DND-41 (cell line): ENCODE measurements around the gene TAP2.

Source experiments
- ATAC-seq: fragments of 200-7000 bp; cut with Tn5 transposase; 3 replicates; pipeline ENCODE4 v1.9.1; 2021; ENCODE audit warnings: low read depth; ENCODE audit not compliant: insufficient read depth
- DNase-seq: peaks from one replicate; pipeline ENCODE4 v3.0.0-alpha.2; 2020
- H2AFZ ChIP-seq: 2 replicates; pipeline ENCODE4 v1.6.0; 2012; ENCODE audit warnings: low read depth, low read length
- H3K27ac ChIP-seq: 2 replicates; pipeline ENCODE4 v1.5.1; 2012; ENCODE audit warnings: low read length, inconsistent platforms
- H3K27me3 ChIP-seq: fragments of 200-600 bp; sonication (generic); 2 replicates; pipeline ENCODE4 v1.6.0; 2012; ENCODE audit warnings: low read length, mild to moderate bottlenecking, inconsistent platforms; ENCODE audit not compliant: insufficient read depth, poor library complexity
- H3K36me3 ChIP-seq: 2 replicates; pipeline ENCODE4 v1.5.1; 2012; ENCODE audit warnings: low read length, inconsistent platforms; ENCODE audit not compliant: insufficient read depth
- H3K4me1 ChIP-seq: 2 replicates; pipeline ENCODE4 v1.5.1; 2012; ENCODE audit warnings: mild to moderate bottlenecking, low read length; ENCODE audit not compliant: insufficient read depth
- H3K4me2 ChIP-seq: 2 replicates; pipeline ENCODE4 v1.6.0; 2012; ENCODE audit warnings: mild to moderate bottlenecking, moderate library complexity, low read length, inconsistent platforms; ENCODE audit not compliant: insufficient read depth
- H3K4me3 ChIP-seq, 2 experiments: fragments of 200-600 bp in 1 of 2; shearing (Covaris generic) in 1 of 2; 2 replicates each; pipeline ENCODE4 v1.5.1; 2012 to 2016; ENCODE audit warnings: inconsistent platforms in 2 of 2, low read length in 2 of 2, mild to moderate bottlenecking in 2 of 2, low read depth in 1 of 2, moderate library complexity in 1 of 2
- H3K79me2 ChIP-seq: 2 replicates; pipeline ENCODE4 v1.6.0; 2012; ENCODE audit warnings: low read length, inconsistent platforms; ENCODE audit not compliant: insufficient read depth
- H3K9ac ChIP-seq: 2 replicates; pipeline ENCODE4 v1.6.0; 2012; ENCODE audit warnings: low read depth, mild to moderate bottlenecking, inconsistent platforms, low read length, moderate library complexity
- H3K9me3 ChIP-seq: 2 replicates; pipeline ENCODE4 v1.5.1; 2012; ENCODE audit warnings: low read length, moderate library complexity, mild to moderate bottlenecking, inconsistent platforms; ENCODE audit not compliant: insufficient read depth, severe bottlenecking
- H4K20me1 ChIP-seq: 2 replicates; pipeline ENCODE4 v1.6.0; 2012; ENCODE audit warnings: low read length; ENCODE audit not compliant: insufficient read depth
- CTCF ChIP-seq: IDR thresholded peaks from 2 replicates; pipeline ENCODE4 v1.5.1; 2012; ENCODE audit warnings: borderline replicate concordance, low read length, moderate library complexity, mild to moderate bottlenecking; ENCODE audit not compliant: poor library complexity, severe bottlenecking; ENCODE audit errors: extremely low read depth
- EZH2 ChIP-seq: IDR thresholded peaks from 3 replicates; pipeline ENCODE4 v1.6.1; 2012; ENCODE audit warnings: borderline replicate concordance, low read depth, mild to moderate bottlenecking, moderate library complexity, low read length, inconsistent platforms; ENCODE audit not compliant: severe bottlenecking

The TAP2 gene

GRCh38 chr6:32799168-32799567 lies 39.4 kb downstream of the TAP2 start:
- H3K4me2 ChIP-seq = no peak overlapping the region
- TF ChIP-seq CTCF = no peak
- TF ChIP-seq EZH2 = no peak
- DNase-seq (no peak), ATAC-seq (no peak)
- H3K36me3 ChIP-seq = no peaks in the 10 kb centered on the region
- no peaks in the 10 kb centered on the region for H3K9me3 ChIP-seq
- H4K20me1 ChIP-seq = no peaks in the 10 kb centered on the region
- no peaks in the 10 kb centered on the region for H3K79me2 ChIP-seq
- no peak overlapping the region for H3K27ac ChIP-seq
- no peak overlapping the region for H2AFZ ChIP-seq
- H3K9ac ChIP-seq = no peak overlapping the region
- no peak overlapping the region for H3K4me3 ChIP-seq
- H3K27me3 ChIP-seq = peaks cover 24% of the 10 kb centered on the region
- peaks cover 5% of the 10 kb centered on the region for H3K4me1 ChIP-seq

- no peak overlapping the region for H3K9ac ChIP-seq
- H3K4me3 ChIP-seq = no peak overlapping the region; a peak in 1 of 4 replicates
- H3K79me2 ChIP-seq = no peaks in the 10 kb centered on the region
- H3K4me1 ChIP-seq = peaks cover 5% of the 10 kb centered on the region
- no peak overlapping the region for H3K27ac ChIP-seq
- H3K36me3 ChIP-seq = no peaks in the 10 kb centered on the region
- no peaks in the 10 kb centered on the region for H4K20me1 ChIP-seq
- TF ChIP-seq CTCF = peak; percentile 87
- TF ChIP-seq EZH2 = no peak
- peak overlapping the region; percentile 51 for H2AFZ ChIP-seq
- no peaks in the 10 kb centered on the region for H3K9me3 ChIP-seq
- ATAC-seq (peak; percentile 80), DNase-seq (peak; percentile 72)
- peak overlapping the region; percentile 52 for H3K4me2 ChIP-seq
- peaks cover 38% of the 10 kb centered on the region for H3K27me3 ChIP-seq
These were observed 41.4 kb downstream of the TAP2 start for GRCh38 chr6:32796848-32797776.

- H3K27me3 ChIP-seq = peaks cover 32% of the 10 kb centered on the region
- no peak overlapping the region for H2AFZ ChIP-seq
- no peaks in the 10 kb centered on the region for H3K79me2 ChIP-seq
- TF ChIP-seq CTCF = no peak
- TF ChIP-seq EZH2 = peak; percentile 11
- no peaks in the 10 kb centered on the region for H3K36me3 ChIP-seq
- no peak overlapping the region for H3K4me3 ChIP-seq
- no peak for DNase-seq
- no peak for ATAC-seq
- H3K27ac ChIP-seq = no peak overlapping the region
- no peak overlapping the region for H3K4me2 ChIP-seq
- no peaks in the 10 kb centered on the region for H3K9me3 ChIP-seq
- H3K4me1 ChIP-seq = peaks cover 5% of the 10 kb centered on the region
- H4K20me1 ChIP-seq = no peaks in the 10 kb centered on the region
- no peak overlapping the region for H3K9ac ChIP-seq
These were observed 44.0 kb downstream of the TAP2 start for GRCh38 chr6:32794510-32794909.
